Neuronal stem cell (in vitro differentiated cells): ENCODE results near the gene MAP3K21. TPM values are rescaled to one million over a fixed set of nuclear protein-coding genes. Genes with fewer than 3 reads are reported as not detected.

Experiments used
- DNase-seq: peaks from one replicate; pipeline ENCODE4 v3.0.0-alpha.2; 2013; ENCODE audit warnings: low spot score
- H2AFZ ChIP-seq: one replicate; pipeline ENCODE4 v1.6.1; 2013; ENCODE audit warnings: mild to moderate bottlenecking, low read length, inconsistent platforms
- H2AK5ac ChIP-seq: 2 replicates; pipeline ENCODE4 v1.6.1; 2013; ENCODE audit warnings: low read depth, mild to moderate bottlenecking, inconsistent platforms, low read length, moderate library complexity, mixed read lengths
- H2BK120ac ChIP-seq: 2 replicates; pipeline ENCODE4 v1.6.1; 2013; ENCODE audit warnings: low read depth, mild to moderate bottlenecking, inconsistent platforms, low read length, moderate library complexity, mixed read lengths
- H2BK12ac ChIP-seq: one replicate; pipeline ENCODE4 v1.6.1; 2013; ENCODE audit warnings: low read length, inconsistent platforms
- H2BK15ac ChIP-seq: 2 replicates; pipeline ENCODE4 v1.6.1; 2013; ENCODE audit warnings: mild to moderate bottlenecking, low read length, inconsistent platforms, mixed read lengths
- H2BK5ac ChIP-seq: one replicate; pipeline ENCODE4 v1.6.1; 2013; ENCODE audit warnings: inconsistent platforms, mild to moderate bottlenecking, low read length, moderate library complexity
- H3K14ac ChIP-seq: one replicate; pipeline ENCODE4 v1.6.1; 2013; ENCODE audit warnings: low read length, inconsistent platforms
- H3K18ac ChIP-seq: 2 replicates; pipeline ENCODE4 v1.6.1; 2013; ENCODE audit warnings: low read length, inconsistent platforms
- H3K23ac ChIP-seq: 2 replicates; pipeline ENCODE4 v1.6.1; 2013; ENCODE audit warnings: low read depth, mild to moderate bottlenecking, mixed read lengths, low read length, inconsistent platforms; ENCODE audit not compliant: poor library complexity
- H3K27ac ChIP-seq: replicated peaks from 3 replicates; pipeline ENCODE4 v1.5.1; 2013; ENCODE audit warnings: low read length, inconsistent platforms
- H3K27me3 ChIP-seq, 3 experiments: 2 replicates each; pipeline ENCODE4 v1.6.1; 2013; ENCODE audit warnings: low read length in 3 of 3, mild to moderate bottlenecking in 2 of 3, inconsistent platforms in 1 of 3, low read depth in 1 of 3, mixed read lengths in 1 of 3, moderate library complexity in 1 of 3; ENCODE audit not compliant: control insufficient read depth in 3 of 3, insufficient read depth in 3 of 3
- H3K36me3 ChIP-seq, 2 donors: replicated peaks in 1 of 2; 2 replicates each; pipeline ENCODE4 v1.6.1; 2013; ENCODE audit warnings: low read length in 2 of 2; ENCODE audit not compliant: control insufficient read depth in 2 of 2, insufficient read depth in 2 of 2
- H3K4ac ChIP-seq: 2 replicates; pipeline ENCODE4 v1.6.1; 2013; ENCODE audit warnings: inconsistent platforms, mild to moderate bottlenecking, low read length, moderate library complexity
- H3K4me1 ChIP-seq, 2 donors: 1 replicate in 1 of 2; 2 replicates in 1 of 2; pipeline ENCODE4 v1.6.1; 2013; ENCODE audit warnings: low read length in 2 of 2, low read depth in 1 of 2; ENCODE audit not compliant: control insufficient read depth in 2 of 2, insufficient read depth in 1 of 2
- H3K4me2 ChIP-seq: one replicate; pipeline ENCODE4 v1.6.1; 2013; ENCODE audit warnings: mild to moderate bottlenecking, low read length, inconsistent platforms; ENCODE audit not compliant: insufficient read depth, poor library complexity, severe bottlenecking
- H3K4me3 ChIP-seq, 2 donors: 2 replicates each; pipeline ENCODE4 v1.5.1; 2013; ENCODE audit warnings: low read length in 2 of 2, mild to moderate bottlenecking in 2 of 2, inconsistent platforms in 1 of 2, moderate library complexity in 1 of 2
- H3K79me1 ChIP-seq: one replicate; pipeline ENCODE4 v1.6.1; 2013; ENCODE audit warnings: low read depth, mild to moderate bottlenecking, inconsistent platforms, low read length, moderate library complexity
- H3K9ac ChIP-seq: one replicate; pipeline ENCODE4 v1.6.1; 2013; ENCODE audit warnings: mild to moderate bottlenecking, low read depth, low read length, inconsistent platforms; ENCODE audit not compliant: poor library complexity
- H3K9me3 ChIP-seq, 2 donors: replicated peaks in 1 of 2; 2 replicates each; pipeline versions ENCODE3 to v1.6.1; 2013; ENCODE audit warnings: low read length in 2 of 2, mild to moderate bottlenecking in 2 of 2, inconsistent platforms in 1 of 2, low read depth in 1 of 2, mixed read lengths in 1 of 2, moderate library complexity in 1 of 2; ENCODE audit not compliant: control insufficient read depth in 2 of 2, insufficient read depth in 1 of 2
- H4K8ac ChIP-seq: one replicate; pipeline ENCODE4 v1.6.1; 2013; ENCODE audit warnings: low read depth, mild to moderate bottlenecking, inconsistent platforms, low read length, moderate library complexity
- H4K91ac ChIP-seq: one replicate; pipeline ENCODE4 v1.6.1; 2013; ENCODE audit warnings: low read length, low read depth, mild to moderate bottlenecking, inconsistent platforms; ENCODE audit not compliant: poor library complexity
- WGBS, 2 donors: extraction: QIAGEN DNeasy Blood & Tissue Kit; methylation state at CpG; one replicate each; pipeline ENCODE4 v1.1.7; 2013; ENCODE audit warnings: missing lambda C conversion rate in 2 of 2, mixed read lengths in 1 of 2; ENCODE audit not compliant: insufficient read length in 2 of 2, insufficient replicate concordance in 1 of 2; ENCODE audit errors: extremely low coverage in 2 of 2; 5-methylcytosine and 5-hydroxymethylcytosine counted together
- polyA plus RNA-seq, 2 experiments: library from polyadenylated mRNA; stranded (reverse); fragments of 200-250 nt; gene quantifications; one replicate each; pipeline ENCODE4 v1.2.3, GENCODE V29; 2013

The MAP3K21 gene
- 2.8 TPM for polyA plus RNA-seq (2013, experiment 1 of 2)
- polyA plus RNA-seq (2013, experiment 2 of 2), result 3.0 TPM

DNA sequence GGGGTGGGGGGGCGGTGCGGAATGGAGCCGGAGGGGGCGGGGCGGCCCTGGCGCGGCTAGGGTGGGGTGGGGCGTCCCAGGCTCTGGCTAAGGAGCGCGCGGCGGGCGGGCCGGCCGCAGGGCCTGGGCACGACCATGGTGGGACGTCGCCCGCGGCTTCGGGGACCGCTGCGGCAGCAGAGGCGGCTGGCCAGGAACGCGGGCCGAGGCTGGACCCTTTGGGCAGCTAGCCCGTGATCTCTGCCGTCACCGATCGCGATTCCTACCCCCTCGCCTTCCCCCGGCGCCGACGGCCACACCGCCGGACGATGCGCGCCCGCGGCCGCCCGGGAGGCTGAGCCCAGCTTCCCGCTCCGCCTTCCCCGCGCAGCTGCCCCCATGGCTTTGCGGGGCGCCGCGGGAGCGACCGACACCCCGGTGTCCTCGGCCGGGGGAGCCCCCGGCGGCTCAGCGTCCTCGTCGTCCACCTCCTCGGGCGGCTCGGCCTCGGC is at the start of gene MAP3K21:
MAP3K21 (plus strand) TSS at position 74 of the 491 bp plus-strand sequence; CDS start at position 379, 305 bp downstream.
- Histone ChIP-seq H3K4me1 (peaks cover 0 to 10% of the 10 kb centered on the region in 2 donors), H3K79me1 (no peaks in the 10 kb centered on the region), H3K14ac (peak within 1 kb of the TSS; percentile 97), H3K27me3 (peaks cover 9 to 78% (median 23%) of the 10 kb centered on the region in 3 experiments), H3K4me3 (peak within 1 kb of the TSS; percentile 40 to 90), H2BK12ac (peak within 1 kb of the TSS; percentile 75), H4K8ac (peak within 1 kb of the TSS; percentile 23), H3K4ac (no peak within 1 kb of the TSS), H2AK5ac (peak within 1 kb of the TSS; percentile 63), H3K27ac (no peak within 1 kb of the TSS), H3K4me2 (peak within 1 kb of the TSS; percentile 96), H2AFZ (peak within 1 kb of the TSS; percentile 94), H3K18ac (peak within 1 kb of the TSS; percentile 98), H3K36me3 (no peaks in the 10 kb centered on the region), H2BK15ac (no peak within 1 kb of the TSS), H3K23ac (peak within 1 kb of the TSS; percentile 95), H2BK5ac (peak within 1 kb of the TSS; percentile 53), H2BK120ac (peak within 1 kb of the TSS; percentile 72), H4K91ac (no peak within 1 kb of the TSS), H3K9me3 (peaks cover 0 to 2% of the 10 kb centered on the region in 2 donors), H3K9ac (peak within 1 kb of the TSS; percentile 95)
- no peak for DNase-seq
- WGBS, 2 donors, result no CpG with 5 or more reads among the region's 68 CpGs

DNA sequence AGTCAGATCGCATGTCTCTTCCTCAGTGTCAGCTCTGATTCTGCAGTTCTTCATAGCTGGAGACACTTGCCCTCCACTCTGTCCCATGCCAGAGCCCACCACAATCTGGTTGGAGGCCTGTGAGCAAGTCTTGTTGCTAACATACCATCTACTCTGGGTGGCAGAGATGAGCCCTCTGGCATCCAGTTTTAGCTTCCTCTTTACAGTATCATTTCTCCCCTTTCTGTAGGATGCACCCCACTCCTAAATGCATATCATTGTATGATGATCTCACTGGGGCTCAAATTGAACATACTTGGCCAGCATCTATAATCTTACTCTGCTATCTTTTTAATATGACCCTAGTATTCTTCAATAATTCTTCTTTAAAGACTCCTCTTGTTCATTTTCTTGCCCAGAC is 48.9 kb upstream of the MAP3K21 start:
- no peaks in the 10 kb centered on the region for H3K27me3 ChIP-seq
- no peaks in the 10 kb centered on the region for H3K9me3 ChIP-seq
- H3K36me3 ChIP-seq, result no peaks in the 10 kb centered on the region
- no peak overlapping the region for H4K8ac ChIP-seq
- no CpG with 5 or more reads among the region's 1 CpG for WGBS, 2 donors
- H3K14ac ChIP-seq, result no peak overlapping the region
- no peak overlapping the region for H2BK5ac ChIP-seq
- no peak overlapping the region for H3K27ac ChIP-seq
- no peak for DNase-seq
- H3K18ac ChIP-seq, result no peak overlapping the region
- no peaks in the 10 kb centered on the region for H3K79me1 ChIP-seq
- no peak overlapping the region for H3K9ac ChIP-seq
- no peak overlapping the region for H3K4me3 ChIP-seq
- H4K91ac ChIP-seq, result no peak overlapping the region
- H2BK120ac ChIP-seq, result no peak overlapping the region
- no peak overlapping the region for H3K4ac ChIP-seq
- H3K4me2 ChIP-seq, result no peak overlapping the region
- no peak overlapping the region for H2BK12ac ChIP-seq
- no peak overlapping the region for H2AFZ ChIP-seq
- H2AK5ac ChIP-seq, result no peak overlapping the region
- H3K23ac ChIP-seq, result no peak overlapping the region
- H2BK15ac ChIP-seq, result no peak overlapping the region
- H3K4me1 ChIP-seq, result no peaks in the 10 kb centered on the region

DNA sequence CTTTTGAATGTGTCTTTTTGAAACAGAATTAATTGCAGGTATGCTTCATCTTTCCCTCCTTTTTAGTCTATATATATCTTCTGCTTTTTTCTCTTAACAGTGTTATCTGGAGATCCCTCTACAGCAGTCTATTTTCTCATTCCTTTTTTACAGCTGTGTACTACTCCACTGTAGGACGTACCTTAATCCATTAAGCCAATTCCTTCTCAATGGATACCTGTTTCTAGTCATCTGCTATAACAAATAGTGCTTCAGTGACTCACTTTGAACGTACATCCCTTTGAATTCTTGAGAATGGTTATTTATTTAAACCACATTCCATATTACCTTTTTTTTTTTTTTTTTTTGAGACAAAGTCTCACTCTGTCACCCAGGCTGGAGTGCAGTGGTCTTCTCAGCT is 47.6 kb upstream of the MAP3K21 start:
- H3K27me3 ChIP-seq, result no peaks in the 10 kb centered on the region
- no peaks in the 10 kb centered on the region for H3K36me3 ChIP-seq
- no peak overlapping the region for H4K91ac ChIP-seq
- no peak overlapping the region for H2BK12ac ChIP-seq
- H3K14ac ChIP-seq, result no peak overlapping the region
- H2BK15ac ChIP-seq, result no peak overlapping the region
- H3K9ac ChIP-seq, result no peak overlapping the region
- no peak overlapping the region for H3K4me2 ChIP-seq
- no peaks in the 10 kb centered on the region for H3K79me1 ChIP-seq
- H2AFZ ChIP-seq, result no peak overlapping the region
- no peak overlapping the region for H3K4ac ChIP-seq
- H2AK5ac ChIP-seq, result no peak overlapping the region
- no peak overlapping the region for H4K8ac ChIP-seq
- no peaks in the 10 kb centered on the region for H3K9me3 ChIP-seq
- H3K27ac ChIP-seq, result no peak overlapping the region
- no peak for DNase-seq
- H3K18ac ChIP-seq, result no peak overlapping the region
- no peak overlapping the region for H3K4me3 ChIP-seq
- H3K23ac ChIP-seq, result no peak overlapping the region
- H2BK120ac ChIP-seq, result no peak overlapping the region
- WGBS, 2 donors, result no CpG with 5 or more reads among the region's 2 CpGs
- H3K4me1 ChIP-seq, result no peaks in the 10 kb centered on the region
- no peak overlapping the region for H2BK5ac ChIP-seq

DNA sequence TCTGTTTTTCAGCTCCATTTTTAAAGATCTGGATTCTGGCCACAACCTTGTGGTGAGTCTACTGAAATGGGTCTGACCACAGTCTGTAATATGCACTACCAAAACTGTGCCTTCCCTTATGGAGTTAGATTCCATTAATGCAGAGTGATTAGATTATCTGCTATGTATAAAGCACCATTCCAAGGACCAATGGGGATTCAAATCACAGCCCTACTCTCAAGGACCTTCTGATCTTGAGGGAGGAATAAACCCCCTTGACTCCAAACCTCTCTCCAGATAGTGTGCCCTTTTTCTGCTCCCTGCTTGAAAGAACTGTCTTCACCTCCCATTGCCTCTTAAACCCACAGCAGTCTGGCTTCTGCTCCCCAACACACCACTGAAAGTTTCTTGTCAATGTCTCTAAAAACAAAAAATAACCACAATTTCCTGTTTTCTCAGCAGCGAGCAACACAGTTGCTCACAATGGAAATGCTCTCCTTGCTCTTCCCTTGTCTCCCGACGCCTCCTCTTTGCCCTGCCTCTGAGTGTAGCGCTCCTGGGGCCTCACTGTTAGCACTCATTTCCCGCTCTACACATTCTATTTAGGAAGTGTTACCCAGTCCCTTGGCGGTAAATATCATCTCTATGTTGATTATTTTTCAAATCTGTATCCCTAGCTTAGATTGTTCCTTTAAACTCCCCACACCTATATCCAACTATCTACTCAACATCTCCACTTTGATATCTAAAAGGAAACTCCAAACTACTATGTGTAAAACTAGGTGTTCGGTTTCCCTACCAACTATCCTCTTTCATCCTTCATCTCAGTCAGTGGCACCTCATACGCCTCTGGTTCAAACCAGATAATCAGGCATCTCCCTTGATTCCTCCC is 45.6 kb upstream of the MAP3K21 start:
- H2BK15ac ChIP-seq, result no peak overlapping the region
- H3K14ac ChIP-seq, result no peak overlapping the region
- no peak overlapping the region for H2BK5ac ChIP-seq
- no peak overlapping the region for H3K18ac ChIP-seq
- H3K4me1 ChIP-seq, result no peaks in the 10 kb centered on the region
- H4K8ac ChIP-seq, result no peak overlapping the region
- H2AK5ac ChIP-seq, result no peak overlapping the region
- H3K23ac ChIP-seq, result no peak overlapping the region
- no peaks in the 10 kb centered on the region for H3K36me3 ChIP-seq
- no peak overlapping the region for H4K91ac ChIP-seq
- no peak overlapping the region for H3K4me3 ChIP-seq
- no peaks in the 10 kb centered on the region for H3K79me1 ChIP-seq
- H3K27ac ChIP-seq, result no peak overlapping the region
- no peak overlapping the region for H3K4ac ChIP-seq
- no peak overlapping the region for H2BK120ac ChIP-seq
- WGBS, 2 donors, result no CpG with 5 or more reads among the region's 8 CpGs
- no peak overlapping the region for H3K4me2 ChIP-seq
- no peaks in the 10 kb centered on the region for H3K27me3 ChIP-seq
- H3K9ac ChIP-seq, result no peak overlapping the region
- H2AFZ ChIP-seq, result no peak overlapping the region
- no peaks in the 10 kb centered on the region for H3K9me3 ChIP-seq
- DNase-seq, result no peak
- H2BK12ac ChIP-seq, result no peak overlapping the region
